CD8-positive, alpha-beta memory T cell (primary cell): ENCODE results near the gene TAGAP. TPM values are rescaled to one million over a fixed set of nuclear protein-coding genes. Genes with fewer than 3 reads are reported as not detected.
"Not testable (repeated sequence)": the region's sequence is repeated elsewhere in the genome, so short reads cannot be mapped to it uniquely, and the experiment has no call there.

Source experiments
- CTCF ChIA-PET: fragments of 350-600 bp; sonication (Branson Sonifier 250); formaldehyde crosslinking; loops from one replicate; lab custom pipeline; 2021; ENCODE audit warnings: antibody characterized with exemption; lab: Charles Lee
- POLR2A ChIA-PET: fragments of 350-600 bp; sonication (Branson Sonifier 250); formaldehyde crosslinking; loops from one replicate; lab custom pipeline; 2021; ENCODE audit warnings: antibody characterized with exemption; lab: Charles Lee
- DNase-seq, 5 donors: peaks; one replicate each; pipeline versions ENCODE4 v3.0.0 to v3.0.0-alpha.2; 2020 to 2022; ENCODE audit warnings: mixed read lengths in 1 of 5
- H3K27ac ChIP-seq: one replicate; pipeline ENCODE4 v1.7.0; 2013; ENCODE audit warnings: low read depth, mild to moderate bottlenecking, low read length, moderate library complexity
- H3K27me3 ChIP-seq: 2 replicates; pipeline ENCODE4 v1.7.0; 2013; ENCODE audit warnings: low read length, mild to moderate bottlenecking; ENCODE audit not compliant: insufficient read depth, poor library complexity, severe bottlenecking
- H3K36me3 ChIP-seq: 2 replicates; pipeline ENCODE4 v1.7.0; 2013; ENCODE audit warnings: mild to moderate bottlenecking, low read length, moderate library complexity; ENCODE audit not compliant: insufficient read depth
- H3K4me1 ChIP-seq: 2 replicates; pipeline ENCODE4 v1.7.0; 2013; ENCODE audit warnings: mild to moderate bottlenecking, low read length, moderate library complexity; ENCODE audit not compliant: insufficient read depth
- H3K4me3 ChIP-seq: 2 replicates; pipeline ENCODE4 v1.7.0; 2013; ENCODE audit warnings: mild to moderate bottlenecking, low read length
- H3K9me3 ChIP-seq: 2 replicates; pipeline ENCODE4 v1.7.0; 2013; ENCODE audit warnings: mild to moderate bottlenecking, low read length
- H3K27ac Mint-ChIP-seq, 8 donors: one replicate each; pipeline ENCODE4 v1.8.0; 2020 to 2021; ENCODE audit warnings: mixed read lengths in 8 of 8, mild to moderate bottlenecking in 6 of 8, inconsistent platforms in 3 of 8, moderate library complexity in 3 of 8
- H3K27me3 Mint-ChIP-seq, 2 donors: one replicate each; pipeline ENCODE4 v1.8.0; 2020 to 2021; ENCODE audit warnings: mixed read lengths in 2 of 2, mild to moderate bottlenecking in 1 of 2, moderate library complexity in 1 of 2
- H3K36me3 Mint-ChIP-seq, 3 donors: one replicate each; pipeline ENCODE4 v1.8.0; 2020 to 2021; ENCODE audit warnings: mixed read lengths in 3 of 3, inconsistent platforms in 1 of 3, mild to moderate bottlenecking in 1 of 3
- H3K4me1 Mint-ChIP-seq, 3 donors: one replicate each; pipeline ENCODE4 v1.8.0; 2020 to 2021; ENCODE audit warnings: mixed read lengths in 3 of 3, inconsistent platforms in 1 of 3, mild to moderate bottlenecking in 1 of 3
- H3K4me3 Mint-ChIP-seq, 7 donors: one replicate each; pipeline ENCODE4 v1.8.0; 2020 to 2021; ENCODE audit warnings: mixed read lengths in 7 of 7, mild to moderate bottlenecking in 6 of 7, moderate library complexity in 4 of 7, inconsistent platforms in 2 of 7
- H3K9me3 Mint-ChIP-seq, 5 donors: one replicate each; pipeline ENCODE4 v1.8.0; 2020 to 2022; ENCODE audit warnings: mixed read lengths in 5 of 5, mild to moderate bottlenecking in 3 of 5, moderate library complexity in 2 of 5, inconsistent platforms in 1 of 5
- polyA plus RNA-seq: library from polyadenylated mRNA; unstranded; fragments of 300-500 nt; fragmentation: Illumina TruSeq; gene quantifications from one replicate; pipeline ENCODE4 v1.2.3, GENCODE V29; 2021
- total RNA-seq, 2 experiments: library from RNA; stranded (reverse); gene quantifications; one replicate each; pipeline ENCODE4 v1.2.3, GENCODE V29; 2021

TAGAP gene
- total and polyA plus RNA-seq, 3 experiments from 2014 or later: 140 to 193 (median 145) TPM

DNA sequence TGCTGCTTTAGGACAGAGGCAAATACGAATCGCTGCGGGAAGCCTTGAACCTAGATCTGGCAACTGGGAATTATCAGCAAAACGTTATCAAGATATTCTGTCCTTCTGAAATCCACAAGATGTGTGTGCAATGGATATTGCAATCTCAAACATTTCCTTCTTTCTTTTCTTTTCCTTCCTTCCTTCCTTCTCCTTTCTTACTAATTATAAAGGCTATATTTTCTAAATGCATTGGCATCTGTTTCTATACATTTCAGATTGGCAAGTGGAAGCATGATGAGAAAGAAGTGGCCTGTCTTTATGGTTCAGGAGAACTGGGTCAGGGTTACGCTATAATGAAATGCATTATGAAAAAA, 2.0 kb downstream of the TAGAP start:
- H3K4me1 Mint-ChIP-seq: peaks cover 60 to 72% (median 69%) of the 10 kb centered on the region in 3 donors

DNA sequence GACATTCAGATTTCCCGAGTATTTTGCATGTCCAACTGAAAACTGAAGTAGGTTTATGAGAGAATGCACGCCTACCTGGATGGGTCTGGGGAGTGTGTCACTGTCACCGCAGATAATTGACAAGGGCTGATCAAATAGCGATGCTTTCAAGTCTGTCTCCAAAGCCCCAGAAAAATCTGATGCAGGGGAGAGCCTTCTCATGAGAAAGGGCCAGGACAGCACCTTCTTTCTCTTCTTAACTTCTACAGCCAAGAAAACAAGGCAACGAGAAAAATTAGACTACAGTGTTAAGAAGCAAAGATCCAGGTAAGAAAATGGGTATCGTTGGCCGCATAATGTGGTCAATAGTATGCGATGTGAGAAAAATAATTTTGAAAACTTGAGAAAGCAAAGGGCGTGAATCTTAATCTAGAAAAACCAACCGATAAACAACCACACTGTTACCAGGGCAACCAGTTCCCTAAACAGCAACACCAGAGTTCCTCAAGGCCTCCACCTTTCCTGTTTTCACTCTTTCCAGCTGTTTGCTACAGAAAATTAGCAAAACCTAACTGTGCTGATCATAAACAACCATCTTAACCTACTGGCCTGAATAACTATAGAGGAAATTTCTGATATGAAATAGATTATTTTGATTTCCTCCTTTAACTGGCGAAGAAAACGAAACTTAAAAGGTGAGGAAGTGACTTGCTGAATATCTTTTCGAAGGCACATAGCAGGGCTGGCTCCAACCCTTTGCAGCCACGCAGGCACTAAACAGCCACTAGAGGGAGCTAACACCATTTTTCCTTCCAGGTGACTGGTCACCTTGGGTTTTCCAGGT, 2.6 kb downstream of the TAGAP start:
- peak overlapping the region; percentile 95 for H3K27ac ChIP-seq
- ChIA-PET POLR2A (interaction anchor here (0.6 to 4.8 kb wide), 12 partner anchors 11 to 310 kb away, joined by 3 to 66 read pairs (median 6); no protein-coding TSS in a partner anchor), CTCF (interaction anchor here (0.6 to 11.8 kb wide), 22 partner anchors 9 to 173 kb away, joined by 3 to 288 read pairs (median 6); partner anchors contain the start of gene RSPH3)
- no peaks in the 10 kb centered on the region for H3K27me3 ChIP-seq
- peak overlapping the region; percentile 90 to 100 (median 98) for H3K27ac Mint-ChIP-seq
- peaks cover 60% of the 10 kb centered on the region for H3K4me1 ChIP-seq
- peak overlapping the region; percentile 99 to 100 (median 100) for H3K4me3 Mint-ChIP-seq
- no peaks in the 10 kb centered on the region for H3K9me3 ChIP-seq
- H3K27me3 Mint-ChIP-seq: peaks cover 0 to 3% of the 10 kb centered on the region in 2 donors
- peak; percentile 56 to 93 (median 86) for DNase-seq
- H3K9me3 Mint-ChIP-seq: peaks cover 0 to 1% (median 0%) of the 10 kb centered on the region in 5 donors
- H3K36me3 Mint-ChIP-seq: peaks cover 53 to 77% (median 65%) of the 10 kb centered on the region in 3 donors
- peak overlapping the region; percentile 89 for H3K4me3 ChIP-seq
- H3K36me3 ChIP-seq: peaks cover 54% of the 10 kb centered on the region
- H3K4me1 Mint-ChIP-seq: peaks cover 60 to 72% (median 69%) of the 10 kb centered on the region in 3 donors

More for the DNA sequence above, 2.0 kb downstream of the TAGAP start:
- peak overlapping the region; percentile 90 to 100 (median 98) for H3K27ac Mint-ChIP-seq
- H3K4me1 ChIP-seq: peaks cover 58% of the 10 kb centered on the region
- peak overlapping the region; percentile 99 to 100 (median 100) for H3K4me3 Mint-ChIP-seq
- H3K27me3 ChIP-seq: no peaks in the 10 kb centered on the region
- no peak for DNase-seq
- no peaks in the 10 kb centered on the region for H3K9me3 ChIP-seq
- H3K9me3 Mint-ChIP-seq: peaks cover 0 to 1% (median 0%) of the 10 kb centered on the region in 5 donors
- H3K4me3 ChIP-seq: peak overlapping the region; percentile 89
- H3K36me3 Mint-ChIP-seq: peaks cover 48 to 71% (median 59%) of the 10 kb centered on the region in 3 donors
- POLR2A ChIA-PET: interaction anchor here (1.0 to 4.8 kb wide), 9 partner anchors 10 to 173 kb away, joined by 3 to 66 read pairs (median 12); no protein-coding TSS in a partner anchor
- CTCF ChIA-PET: interaction anchor here (0.7 to 11.8 kb wide), 18 partner anchors 9 to 173 kb away, joined by 3 to 288 read pairs (median 6); no protein-coding TSS in a partner anchor
- peaks cover 48% of the 10 kb centered on the region for H3K36me3 ChIP-seq
- H3K27ac ChIP-seq: peak overlapping the region; percentile 95
- H3K27me3 Mint-ChIP-seq: peaks cover 0 to 3% of the 10 kb centered on the region in 2 donors

DNA sequence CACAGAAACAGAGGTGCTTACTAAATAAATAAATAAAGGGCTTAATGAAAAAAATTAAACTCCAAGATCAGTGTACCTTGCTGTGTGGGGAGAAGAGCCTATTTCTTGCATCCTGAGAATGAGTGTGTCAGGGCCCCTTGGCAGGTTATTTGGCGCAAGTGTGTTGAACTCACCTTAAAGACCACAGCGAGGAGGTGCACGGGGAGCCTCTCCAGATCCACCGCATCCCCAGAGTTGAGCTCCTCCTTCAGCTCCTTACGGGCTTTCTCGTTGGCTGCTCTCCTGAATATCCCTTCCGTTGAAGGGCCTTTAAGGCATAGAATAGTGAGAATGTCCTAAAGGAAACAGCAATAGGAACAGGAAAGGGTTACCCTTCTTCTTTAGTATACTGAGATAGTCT, 3.6 kb downstream of the TAGAP start:
- Histone ChIP-seq H3K9me3 (no peaks in the 10 kb centered on the region), H3K4me3 (peak overlapping the region; percentile 89)
- POLR2A ChIA-PET: interaction anchor here (0.7 to 4.8 kb wide), 6 partner anchors 23 to 69 kb away, joined by 3 to 66 read pairs (median 12); no protein-coding TSS in a partner anchor

DNA sequence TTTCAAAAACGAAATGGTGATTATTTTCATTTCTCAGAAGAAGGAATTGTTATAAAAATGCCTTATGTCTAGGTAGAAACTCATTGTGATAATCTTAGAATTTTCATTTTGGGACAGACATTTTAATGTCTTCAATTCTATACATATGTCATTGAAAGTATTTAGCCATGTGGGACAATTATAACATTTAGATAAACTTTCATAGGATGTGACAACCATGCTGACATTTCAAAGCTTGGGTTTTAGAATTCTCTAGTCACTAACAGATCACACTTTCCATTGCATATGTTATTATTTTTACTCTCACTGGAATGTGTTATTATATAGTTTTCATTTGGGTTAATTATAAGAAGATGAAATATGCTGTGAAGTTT, 4.9 kb downstream of the TAGAP start:
- H3K27ac ChIP-seq: peak overlapping the region; percentile 95
- Mint-ChIP-seq H3K4me3 (peak overlapping the region; percentile 99 to 100 (median 100)), H3K9me3 (peaks cover 0 to 1% (median 0%) of the 10 kb centered on the region in 5 donors), H3K36me3 (peaks cover 68 to 99% (median 71%) of the 10 kb centered on the region in 3 donors), H3K4me1 (peaks cover 67 to 77% (median 75%) of the 10 kb centered on the region in 3 donors), H3K27ac (peak overlapping the region; percentile 90 to 100 (median 98)), H3K27me3 (peaks cover 0 to 2% of the 10 kb centered on the region in 2 donors)
- H3K4me3 ChIP-seq: peak overlapping the region; percentile 89
- H3K9me3 ChIP-seq: no peaks in the 10 kb centered on the region
- DNase-seq: no peak
- POLR2A ChIA-PET: interaction anchor here (0.7 to 2.0 kb wide), 7 partner anchors 23 to 103 kb away, joined by 3 to 26 read pairs (median 8); no protein-coding TSS in a partner anchor
- H3K27me3 ChIP-seq: no peaks in the 10 kb centered on the region
- H3K36me3 ChIP-seq: peaks cover 74% of the 10 kb centered on the region
- CTCF ChIA-PET: interaction anchor here (1.2 to 11.8 kb wide), 4 partner anchors 22 to 95 kb away, joined by 5 to 288 read pairs (median 53); no protein-coding TSS in a partner anchor
- peaks cover 65% of the 10 kb centered on the region for H3K4me1 ChIP-seq

More for the DNA sequence above, 3.6 kb downstream of the TAGAP start:
- Mint-ChIP-seq H3K36me3 (peaks cover 57 to 86% (median 68%) of the 10 kb centered on the region in 3 donors), H3K9me3 (peaks cover 0 to 1% (median 0%) of the 10 kb centered on the region in 5 donors), H3K27me3 (peaks cover 0 to 3% of the 10 kb centered on the region in 2 donors), H3K4me1 (peaks cover 63 to 74% (median 74%) of the 10 kb centered on the region in 3 donors), H3K27ac (peak overlapping the region; percentile 90 to 100 (median 98)), H3K4me3 (peak overlapping the region; percentile 99 to 100 (median 100))
- Histone ChIP-seq H3K27ac (peak overlapping the region; percentile 95), H3K36me3 (peaks cover 61% of the 10 kb centered on the region), H3K4me1 (peaks cover 65% of the 10 kb centered on the region), H3K27me3 (no peaks in the 10 kb centered on the region)
- CTCF ChIA-PET: interaction anchor here (1.2 to 11.8 kb wide), 13 partner anchors 23 to 172 kb away, joined by 3 to 288 read pairs (median 8); partner anchors contain the start of gene RSPH3
- DNase-seq: no peak

DNA sequence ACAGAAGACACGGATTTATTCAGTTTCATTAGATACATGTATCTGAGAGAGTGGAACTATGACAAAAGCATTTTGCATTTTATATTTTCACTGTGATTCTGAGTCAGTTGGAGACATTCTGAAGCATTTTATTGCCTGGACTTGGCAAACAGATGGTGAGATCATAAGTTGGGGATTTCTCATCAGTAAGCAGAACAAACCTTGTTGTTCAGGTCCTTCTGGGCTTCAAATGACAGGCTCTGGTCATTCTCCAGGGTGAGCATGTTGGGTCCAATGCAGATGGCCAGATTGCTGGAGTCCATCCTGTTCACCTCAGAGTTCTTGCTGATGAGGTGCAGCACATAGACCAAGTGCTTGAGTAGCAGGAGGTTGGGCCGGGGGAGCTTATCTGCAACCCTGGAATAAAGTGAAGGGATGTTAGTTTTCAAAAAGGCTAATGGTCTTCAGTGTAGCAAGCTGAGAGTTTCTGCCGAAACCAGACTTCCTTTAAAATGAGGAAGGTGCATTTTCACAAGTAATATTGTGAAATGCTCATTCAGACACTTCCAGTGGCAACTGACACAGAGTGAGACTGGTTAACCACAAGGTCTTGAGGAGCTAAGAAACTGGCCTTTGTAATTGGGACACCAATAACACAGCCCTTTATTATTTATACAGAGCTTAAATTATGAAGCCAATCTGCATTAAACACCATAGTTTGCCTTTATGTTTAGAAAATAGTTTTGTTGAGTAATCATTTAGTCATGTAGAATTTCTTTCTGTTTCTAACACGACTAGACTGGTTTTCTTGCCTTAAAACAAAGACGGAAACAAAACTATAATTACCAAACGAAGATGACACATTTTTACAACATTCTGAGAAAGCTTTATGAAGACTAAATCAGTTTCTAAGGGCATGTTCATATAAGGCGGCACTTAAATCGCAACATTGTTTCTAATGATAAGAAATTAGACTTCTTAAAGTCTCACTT, 5.6 kb downstream of the TAGAP start:
- POLR2A ChIA-PET: interaction anchor here (0.7 to 2.0 kb wide), 7 partner anchors 24 to 102 kb away, joined by 3 to 26 read pairs (median 8); no protein-coding TSS in a partner anchor

DNA sequence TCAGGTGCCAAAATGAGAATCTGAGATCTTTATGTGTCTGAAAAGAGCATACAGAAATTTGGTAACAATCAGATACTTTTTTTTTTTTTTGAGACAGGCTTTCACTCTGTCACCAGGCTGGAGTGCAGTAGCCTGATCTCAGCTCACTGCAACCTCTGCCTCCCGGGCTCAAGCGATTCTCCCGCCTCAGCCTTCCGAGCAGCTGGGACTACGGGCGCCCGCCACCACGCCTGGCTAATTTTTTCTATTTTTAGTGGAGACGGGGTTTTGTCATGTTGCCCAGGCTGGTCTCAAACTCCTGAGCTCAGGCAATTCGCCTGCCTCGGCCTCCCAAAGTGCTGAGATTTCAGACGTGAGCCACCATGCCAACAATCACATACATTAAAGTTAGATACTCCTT, 6.5 kb downstream of the TAGAP start:
- H3K27ac Mint-ChIP-seq: peak overlapping the region in 7 of 8 donors; percentile 76 to 100 (median 96)
- not testable (repeated sequence) for H3K27me3 Mint-ChIP-seq, H3K27ac ChIP-seq, H3K27me3 ChIP-seq, H3K9me3 Mint-ChIP-seq, H3K9me3 ChIP-seq, DNase-seq, H3K4me3 ChIP-seq
- H3K36me3 Mint-ChIP-seq: peaks cover 59 to 91% (median 60%) of the 10 kb centered on the region in 3 donors
- POLR2A ChIA-PET: interaction anchor here (0.6 to 1.4 kb wide), 5 partner anchors 9 to 1659 kb away, joined by 3 to 6 read pairs (median 3); no protein-coding TSS in a partner anchor
- CTCF ChIA-PET: interaction anchor here (1.8 to 11.8 kb wide), 3 partner anchors 27 to 90 kb away, joined by 4 to 288 read pairs (median 100); no protein-coding TSS in a partner anchor
- Histone ChIP-seq H3K36me3 (peaks cover 70% of the 10 kb centered on the region), H3K4me1 (peaks cover 65% of the 10 kb centered on the region)
- H3K4me3 Mint-ChIP-seq: peak overlapping the region; percentile 79 to 100 (median 100)
- peaks cover 74 to 90% (median 82%) of the 10 kb centered on the region in 3 donors for H3K4me1 Mint-ChIP-seq

More for the DNA sequence above, 5.6 kb downstream of the TAGAP start:
- no peaks in the 10 kb centered on the region for H3K27me3 ChIP-seq
- H3K4me1 ChIP-seq: peaks cover 65% of the 10 kb centered on the region
- CTCF ChIA-PET: interaction anchor here (1.2 to 11.8 kb wide), 4 partner anchors 21 to 96 kb away, joined by 5 to 288 read pairs (median 53); no protein-coding TSS in a partner anchor
- H3K27ac ChIP-seq: peak overlapping the region; percentile 95
- Mint-ChIP-seq H3K36me3 (peaks cover 66 to 98% (median 69%) of the 10 kb centered on the region in 3 donors), H3K4me1 (peaks cover 71 to 83% (median 78%) of the 10 kb centered on the region in 3 donors), H3K9me3 (no peaks in the 10 kb centered on the region), H3K27me3 (no peaks in the 10 kb centered on the region), H3K27ac (peak overlapping the region; percentile 90 to 100 (median 98)), H3K4me3 (peak overlapping the region; percentile 99 to 100 (median 100))
- H3K4me3 ChIP-seq: peak overlapping the region; percentile 89
- H3K9me3 ChIP-seq: no peaks in the 10 kb centered on the region
- H3K36me3 ChIP-seq: peaks cover 77% of the 10 kb centered on the region
- DNase-seq: peak in 2 of 5 donors; percentile 56 to 59
